ENCODE data around the gene THNSL1. TPM values are rescaled to one million over a fixed set of nuclear protein-coding genes. Genes with fewer than 3 reads are reported as not detected.

Gene THNSL1
- total and polyA plus RNA-seq, 9 of the 15 experiments (the other 6 are each of a cell fraction or from before 2014, with no cell fraction given) = 4.5 to 8.6 (median 6.3) TPM

GRCh38 chr10:24992512-24993133, 23.8 kb upstream of the THNSL1 start (continued):
- 0 out of 2 replicates have a peak, but pooled peaks have one; percentile 19 for TF ChIP-seq ARID1B (IDR thresholded peaks at IDR 0.05)
- 0 out of 4 replicates have a peak, but pooled peaks of 1 of the 2 experiments have one; percentile 20 for TF ChIP-seq TRIM24 (IDR thresholded peaks at IDR 0.05)
- TF ChIP-seq MAFG (tag; conservative IDR thresholded peaks at IDR 0.05) = peak; percentile 77
- TF ChIP-seq DACH1 (IDR thresholded peaks at IDR 0.05; ENCODE audit: partially characterized antibody) = peak; percentile 20
- TF ChIP-seq ZNF592 (IDR thresholded peaks at IDR 0.05) = peak; percentile 64; the same call in 1 of the 2 replicates
- no peak for TF ChIP-seq ZBTB1 (CRISPR knock-in tag; IDR thresholded peaks at IDR 0.05; ENCODE audit: borderline replicate concordance, low read depth)
- peak; percentile 61 for TF ChIP-seq NFE2 (IDR thresholded peaks at IDR 0.05; ENCODE audit: low read depth)
